HEK293 (cell line): ENCODE data around the gene CHFR.

Experiments
- CTCF ChIA-PET: fragments of 350-600 bp; formaldehyde crosslinking; extraction: SDS; loops from one replicate; lab custom pipeline; 2021; ENCODE audit warnings: antibody characterized with exemption; lab: Yijun Ruan, JAX
- POLR2A ChIA-PET: fragments of 300-600 bp; formaldehyde crosslinking; extraction: SDS; loops from one replicate; lab custom pipeline; 2020; ENCODE audit warnings: antibody characterized with exemption, inconsistent platforms; lab: Yijun Ruan, JAX
- H3K27ac ChIP-seq: fragments of 200-500 bp; sonication (Bioruptor generic); 2 replicates; pipeline ENCODE4 v1.5.1; 2014; ENCODE audit warnings: low read depth, low read length, control low read depth, inconsistent platforms; ENCODE audit errors: extremely low read depth
- H3K36me3 ChIP-seq, 2 experiments: fragments of 200-500 bp in 1 of 2; sonication (Bioruptor generic) in 1 of 2; 1 replicate in 1 of 2; 2 replicates in 1 of 2; pipeline ENCODE4 v1.5.1; 2014 to 2017; ENCODE audit warnings: inconsistent platforms in 2 of 2, low read length in 2 of 2; ENCODE audit not compliant: control insufficient read depth in 2 of 2, insufficient read depth in 1 of 2
- H3K4me1 ChIP-seq: fragments of 200-500 bp; sonication (Bioruptor generic); 2 replicates; pipeline ENCODE4 v1.5.1; 2014; ENCODE audit warnings: mild to moderate bottlenecking, low read length, inconsistent platforms; ENCODE audit not compliant: control insufficient read depth, insufficient read depth
- H3K4me3 ChIP-seq: 2 replicates; pipeline ENCODE4 v1.5.1; 2011; ENCODE audit warnings: low read depth, mild to moderate bottlenecking, control low read depth, low read length, moderate library complexity
- H3K9me3 ChIP-seq: fragments of 200-500 bp; sonication (Bioruptor generic); 2 replicates; pipeline ENCODE4 v1.5.1; 2014; ENCODE audit warnings: low read depth, low read length, inconsistent platforms; ENCODE audit not compliant: control insufficient read depth, insufficient read depth
- ATF2 ChIP-seq: fragments of 450-650 bp; formaldehyde crosslinking; IDR thresholded peaks from 2 replicates; pipeline ENCODE4 v1.5.1; 2016; ENCODE audit warnings: missing biosample characterization, missing genetic modification characterization, low read depth
- HOXA7 ChIP-seq: sonication (generic); formaldehyde crosslinking; IDR thresholded peaks from 2 replicates; pipeline ENCODE4 v1.8.1; 2022; ENCODE audit warnings: missing genetic modification reagents, borderline replicate concordance
- IKZF3 ChIP-seq: fragments of 450-650 bp; IDR thresholded peaks from 2 replicates; pipeline ENCODE4 v1.5.0; 2018; ENCODE audit warnings: missing biosample characterization, mild to moderate bottlenecking, missing genetic modification characterization, moderate library complexity
- OSR2 ChIP-seq: fragments of 450-650 bp; formaldehyde crosslinking; IDR thresholded peaks from 2 replicates; pipeline ENCODE4 v1.5.1; 2016; ENCODE audit warnings: missing biosample characterization, missing genetic modification characterization
- PRDM2 ChIP-seq: fragments of 450-650 bp; formaldehyde crosslinking; IDR thresholded peaks from 2 replicates; pipeline ENCODE4 v1.5.1; 2016; ENCODE audit warnings: missing biosample characterization, missing genetic modification characterization, borderline replicate concordance
- ZNF169 ChIP-seq: fragments of 450-650 bp; formaldehyde crosslinking; IDR thresholded peaks from 2 replicates; pipeline ENCODE4 v1.5.1; 2016; ENCODE audit warnings: missing biosample characterization, missing genetic modification characterization
- ZNF174 ChIP-seq: fragments of 450-650 bp; formaldehyde crosslinking; IDR thresholded peaks from 2 replicates; pipeline ENCODE4 v1.5.0; 2017; ENCODE audit warnings: missing biosample characterization, mild to moderate bottlenecking, missing genetic modification characterization
- ZNF18 ChIP-seq: fragments of 450-650 bp; formaldehyde crosslinking; IDR thresholded peaks from 2 replicates; pipeline ENCODE4 v1.5.1; 2016; ENCODE audit warnings: missing biosample characterization, missing genetic modification characterization
- ZNF248 ChIP-seq: fragments of 450-650 bp; formaldehyde crosslinking; IDR thresholded peaks from 2 replicates; pipeline ENCODE4 v1.5.1; 2017; ENCODE audit warnings: missing biosample characterization, missing genetic modification characterization
- ZNF266 ChIP-seq: fragments of 450-650 bp; formaldehyde crosslinking; IDR thresholded peaks from 2 replicates; pipeline ENCODE4 v1.5.1; 2016; ENCODE audit warnings: missing biosample characterization, missing genetic modification characterization, low read depth
- ZNF518A ChIP-seq: fragments of 450-650 bp; formaldehyde crosslinking; conservative IDR thresholded peaks from 2 replicates; pipeline ENCODE4 v1.5.1; 2016; ENCODE audit warnings: low read depth, missing biosample characterization, missing genetic modification characterization
- ZNF548 ChIP-seq: fragments of 450-650 bp; formaldehyde crosslinking; IDR thresholded peaks from 2 replicates; pipeline ENCODE4 v1.5.1; 2016; ENCODE audit warnings: missing biosample characterization, missing genetic modification characterization
- ZNF558 ChIP-seq: fragments of 450-650 bp; formaldehyde crosslinking; IDR thresholded peaks from 2 replicates; pipeline ENCODE4 v1.5.1; 2016; ENCODE audit warnings: missing biosample characterization, missing genetic modification characterization
- ZNF596 ChIP-seq: fragments of 450-650 bp; IDR thresholded peaks from 2 replicates; pipeline ENCODE4 v1.5.0; 2018; ENCODE audit warnings: missing biosample characterization, mild to moderate bottlenecking, missing genetic modification characterization, moderate library complexity
- ZNF664 ChIP-seq: fragments of 450-650 bp; formaldehyde crosslinking; IDR thresholded peaks from 2 replicates; pipeline ENCODE4 v1.5.1; 2016; ENCODE audit warnings: missing biosample characterization, missing genetic modification characterization
- ZNF777 ChIP-seq: fragments of 450-650 bp; formaldehyde crosslinking; IDR thresholded peaks from 2 replicates; pipeline ENCODE4 v1.5.1; 2017; ENCODE audit warnings: missing biosample characterization, missing genetic modification characterization, borderline replicate concordance
- ZSCAN4 ChIP-seq: fragments of 450-650 bp; formaldehyde crosslinking; IDR thresholded peaks from 2 replicates; pipeline ENCODE4 v1.5.1; 2017; ENCODE audit warnings: missing biosample characterization, missing genetic modification characterization

CHFR gene

GRCh38 chr12:132828706-132829534 is 58.5 kb downstream of the CHFR start, which contains the start of gene GOLGA3 (continued):
- TF ChIP-seq PRDM2 (tag by site-specific recombination) = no peak
- TF ChIP-seq HOXA7 = no peak
- TF ChIP-seq ZNF558 (tag by site-specific recombination) = 0 out of 2 replicates have a peak, but pooled peaks have one; percentile 42
- TF ChIP-seq ZNF174 = no peak; the same call in 1 of the 2 replicates
- TF ChIP-seq ZNF18 (tag by site-specific recombination) = no peak
- 0 out of 2 replicates have a peak, but pooled peaks have one; percentile 26 for TF ChIP-seq ZNF266 (tag by site-specific recombination)
- TF ChIP-seq IKZF3 = peak; percentile 43; the same call in 1 of the 2 replicates
- peak; percentile 60; the same call in 1 of the 2 replicates for TF ChIP-seq ZSCAN4 (tag by site-specific recombination)
- 0 out of 2 replicates have a peak, but pooled peaks have one; percentile 47 for TF ChIP-seq ZNF777 (tag by site-specific recombination)

- ChIA-PET CTCF (no interaction called here), POLR2A (interaction anchor here (0.6 to 1.0 kb wide), 3 partner anchors 26 to 252 kb away, joined by 3 read pairs; partner anchors contain the start of genes CHFR and ZNF140)
- Histone ChIP-seq H3K36me3 (peaks cover 5 to 44% of the 10 kb centered on the region in 2 experiments), H3K4me3 (peak overlapping the region; percentile 97), H3K4me1 (no peaks in the 10 kb centered on the region), H3K27ac (peak overlapping the region; percentile 80), H3K9me3 (no peaks in the 10 kb centered on the region)
- TF ChIP-seq ZNF596 (tag by site-specific recombination) (no peak), ZNF518A (no peak), ATF2 (no peak), ZNF548 (tag by site-specific recombination) (no peak), ZNF664 (tag by site-specific recombination) (no peak), OSR2 (tag by site-specific recombination) (no peak), ZNF248 (tag by site-specific recombination) (no peak), ZNF169 (tag by site-specific recombination) (no peak)
These were observed 59.4 kb downstream of the CHFR start for GRCh38 chr12:132827763-132828703.
